Naive thymus-derived CD4-positive, alpha-beta T cell (primary cell): ENCODE results near the gene PLOD3. TPM values are rescaled to one million over a fixed set of nuclear protein-coding genes. Genes with fewer than 3 reads are reported as not detected.

ENCODE experiments used
- ATAC-seq: fragments of 150-1000 bp; cut with Tn5 transposase; 2 replicates; pipeline ENCODE4 v1.10.0; 2021; ENCODE audit warnings: mild to moderate bottlenecking, moderate library complexity
- CTCF ChIA-PET: fragments of 350-600 bp; sonication (Branson Sonifier 250); formaldehyde crosslinking; loops from one replicate; lab custom pipeline; 2021; ENCODE audit warnings: antibody characterized with exemption; lab: Charles Lee
- POLR2A ChIA-PET: fragments of 350-600 bp; sonication (Branson Sonifier 250); formaldehyde crosslinking; loops from one replicate; lab custom pipeline; 2021; ENCODE audit warnings: antibody characterized with exemption, inconsistent platforms; lab: Charles Lee
- DNase-seq, 9 donors: peaks; one replicate each; pipeline versions ENCODE4 v3.0.0 to v3.0.0-alpha.2; 2020 to 2022; ENCODE audit warnings: mixed read lengths in 1 of 9
- H3K27ac ChIP-seq: one replicate; pipeline ENCODE4 v1.7.0; 2013; ENCODE audit warnings: mild to moderate bottlenecking, low read depth, low read length, moderate library complexity
- H3K27me3 ChIP-seq, 2 donors: one replicate each; pipeline ENCODE4 v1.7.0; 2013; ENCODE audit warnings: low read length in 2 of 2, mild to moderate bottlenecking in 2 of 2, moderate library complexity in 2 of 2; ENCODE audit not compliant: control insufficient read depth in 2 of 2, insufficient read depth in 2 of 2
- H3K36me3 ChIP-seq, 3 experiments: 1 replicate in 2 of 3; 2 replicates in 1 of 3; pipeline ENCODE4 v1.7.0; 2013; ENCODE audit warnings: low read length in 3 of 3, mild to moderate bottlenecking in 3 of 3, moderate library complexity in 1 of 3; ENCODE audit not compliant: insufficient read depth in 3 of 3, control insufficient read depth in 2 of 3
- H3K4me1 ChIP-seq, 2 donors: one replicate each; pipeline ENCODE4 v1.7.0; 2013; ENCODE audit warnings: low read length in 2 of 2, mild to moderate bottlenecking in 2 of 2, moderate library complexity in 1 of 2; ENCODE audit not compliant: control insufficient read depth in 2 of 2, insufficient read depth in 2 of 2
- H3K4me3 ChIP-seq: 2 replicates; pipeline ENCODE4 v1.7.0; 2013; ENCODE audit warnings: mild to moderate bottlenecking, low read length
- H3K9me3 ChIP-seq, 3 experiments: 1 replicate in 2 of 3; 2 replicates in 1 of 3; pipeline ENCODE4 v1.7.0; 2013; ENCODE audit warnings: low read length in 3 of 3; ENCODE audit not compliant: control insufficient read depth in 2 of 3
- H3K27ac Mint-ChIP-seq, 9 donors: one replicate each; pipeline ENCODE4 v1.8.0; 2020 to 2022; ENCODE audit warnings: mixed read lengths in 9 of 9, mild to moderate bottlenecking in 8 of 9, moderate library complexity in 5 of 9, inconsistent platforms in 2 of 9
- H3K27me3 Mint-ChIP-seq, 5 donors: one replicate each; pipeline ENCODE4 v1.8.0; 2021 to 2022; ENCODE audit warnings: mixed read lengths in 5 of 5, mild to moderate bottlenecking in 1 of 5
- H3K36me3 Mint-ChIP-seq, 5 donors: one replicate each; pipeline ENCODE4 v1.8.0; 2020 to 2022; ENCODE audit warnings: mixed read lengths in 5 of 5, mild to moderate bottlenecking in 3 of 5, inconsistent platforms in 1 of 5
- H3K4me1 Mint-ChIP-seq, 7 donors: one replicate each; pipeline ENCODE4 v1.8.0; 2020 to 2022; ENCODE audit warnings: mixed read lengths in 7 of 7, mild to moderate bottlenecking in 3 of 7, inconsistent platforms in 1 of 7
- H3K4me3 Mint-ChIP-seq, 10 donors: one replicate each; pipeline ENCODE4 v1.8.0; 2020 to 2022; ENCODE audit warnings: mild to moderate bottlenecking in 10 of 10, mixed read lengths in 10 of 10, moderate library complexity in 6 of 10, inconsistent platforms in 2 of 10
- H3K9me3 Mint-ChIP-seq, 11 donors: one replicate each; pipeline ENCODE4 v1.8.0; 2020 to 2022; ENCODE audit warnings: mixed read lengths in 11 of 11, mild to moderate bottlenecking in 4 of 11, inconsistent platforms in 1 of 11, moderate library complexity in 1 of 11
- intact Hi-C, 2 donors: fragments of 100-400 bp; cut with micrococcal nuclease; formaldehyde crosslinking; loops; one replicate each; pipeline ENCODE4 v1.15.1; 2023
- polyA plus RNA-seq, 2 donors: library from polyadenylated mRNA; unstranded; fragments of 300-500 nt; fragmentation: Illumina TruSeq; gene quantifications; one replicate each; pipeline ENCODE4 v1.2.3, GENCODE V29; 2021
- total RNA-seq, 6 experiments: library from RNA in 5 of 6; stranded (reverse) in 5 of 6; gene quantifications; 1 replicate in 5 of 6; 2 replicates in 1 of 6; pipeline ENCODE4 v1.2.3 and lab custom pipeline; 2021 to 2026

PLOD3 gene
- total and polyA plus RNA-seq, 7 experiments from 2014 or later, result 15.7 to 88.4 (median 39.5) TPM

DNA sequence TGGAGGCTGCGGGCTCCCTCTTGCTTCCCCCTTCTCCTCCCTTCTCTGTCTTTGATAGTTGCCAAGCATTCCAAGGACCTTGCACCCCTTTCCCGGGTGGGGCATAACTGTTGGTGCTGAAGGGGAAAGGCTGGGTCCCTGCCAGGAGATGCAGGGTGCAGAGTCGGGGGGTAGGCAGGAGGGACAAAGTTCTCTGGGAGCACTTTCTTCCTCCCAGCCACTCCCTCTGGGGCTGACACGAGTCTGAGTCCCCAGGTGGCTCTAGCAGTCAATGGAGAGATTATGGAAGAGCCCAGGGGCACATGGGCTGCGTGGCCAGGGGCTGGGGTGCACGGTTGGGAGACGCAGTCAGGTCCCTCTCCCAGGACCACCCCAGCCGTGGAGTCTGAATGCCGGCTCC, 18.1 kb upstream of the PLOD3 start:
- H3K27ac Mint-ChIP-seq, result no peak overlapping the region
- no peak overlapping the region for H3K4me3 Mint-ChIP-seq
- Histone ChIP-seq H3K4me1 (no peaks in the 10 kb centered on the region), H3K27me3 (no peaks in the 10 kb centered on the region), H3K4me3 (no peak overlapping the region), H3K27ac (no peak overlapping the region), H3K36me3 (peaks cover 0 to 56% (median 10%) of the 10 kb centered on the region in 3 experiments), H3K9me3 (no peaks in the 10 kb centered on the region)
- no peaks in the 10 kb centered on the region for H3K27me3 Mint-ChIP-seq
- POLR2A ChIA-PET, result no interaction called here
- H3K4me1 Mint-ChIP-seq, result peaks cover 0 to 8% (median 3%) of the 10 kb centered on the region in 7 donors
- H3K9me3 Mint-ChIP-seq, result no peaks in the 10 kb centered on the region
- ATAC-seq (no peak), DNase-seq (no peak)
- intact Hi-C loops, result no loop called here
- CTCF ChIA-PET, result interaction anchor here (1.0 to 1.1 kb wide), 2 partner anchors 8 to 40 kb away, joined by 4 read pairs; no protein-coding TSS in a partner anchor
- H3K36me3 Mint-ChIP-seq, result peaks cover 0 to 4% (median 3%) of the 10 kb centered on the region in 5 donors

- no peaks in the 10 kb centered on the region for H3K4me1 ChIP-seq
- no peaks in the 10 kb centered on the region for H3K27me3 ChIP-seq
- Mint-ChIP-seq H3K27ac (no peak overlapping the region), H3K4me1 (peaks cover 0 to 11% (median 5%) of the 10 kb centered on the region in 7 donors), H3K4me3 (no peak overlapping the region), H3K36me3 (peaks cover 0 to 5% (median 3%) of the 10 kb centered on the region in 5 donors), H3K27me3 (no peaks in the 10 kb centered on the region), H3K9me3 (no peaks in the 10 kb centered on the region)
- H3K4me3 ChIP-seq, result no peak overlapping the region
- peaks cover 0 to 53% (median 6%) of the 10 kb centered on the region in 3 experiments for H3K36me3 ChIP-seq
- no peak overlapping the region for H3K27ac ChIP-seq
- DNase-seq, result no peak
- no peak for ATAC-seq
- ChIA-PET CTCF (interaction anchor here (1.0 to 1.1 kb wide), 2 partner anchors 8 to 39 kb away, joined by 4 read pairs; no protein-coding TSS in a partner anchor), POLR2A (no interaction called here)
- intact Hi-C loops, result no loop called here
- no peaks in the 10 kb centered on the region for H3K9me3 ChIP-seq
Observed at GRCh38 chr7:101235050-101235449, 17.7 kb upstream of the PLOD3 start.

DNA sequence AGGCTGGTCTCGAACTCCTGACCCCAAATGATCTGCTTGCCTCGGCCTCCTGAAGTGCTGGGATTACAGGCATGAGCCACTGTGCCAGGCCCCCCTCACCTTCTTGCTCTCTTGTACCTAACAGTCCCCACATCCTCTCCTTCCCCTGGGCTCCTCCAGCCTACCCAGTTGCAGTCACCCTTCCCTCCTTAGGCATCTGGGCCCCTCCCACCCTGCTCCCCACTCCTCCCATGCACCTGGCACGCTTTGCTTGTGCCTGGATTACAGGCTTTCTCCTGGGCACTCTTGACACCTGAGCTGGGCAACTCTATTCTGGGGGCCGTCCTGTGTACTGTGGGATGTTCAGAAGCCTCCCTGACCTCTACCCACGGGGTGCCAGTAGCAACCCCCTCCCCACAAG, 17.3 kb upstream of the PLOD3 start:
- Histone ChIP-seq H3K27ac (no peak overlapping the region), H3K4me3 (no peak overlapping the region), H3K27me3 (no peaks in the 10 kb centered on the region), H3K4me1 (no peaks in the 10 kb centered on the region), H3K9me3 (no peaks in the 10 kb centered on the region), H3K36me3 (peaks cover 0 to 49% (median 2%) of the 10 kb centered on the region in 3 experiments)
- Mint-ChIP-seq H3K27me3 (no peaks in the 10 kb centered on the region), H3K4me3 (no peak overlapping the region), H3K27ac (no peak overlapping the region), H3K9me3 (no peaks in the 10 kb centered on the region), H3K4me1 (peaks cover 0 to 11% (median 5%) of the 10 kb centered on the region in 7 donors), H3K36me3 (peaks cover 0 to 5% (median 3%) of the 10 kb centered on the region in 5 donors)
- no peak for DNase-seq
- intact Hi-C loops, result no loop called here
- CTCF ChIA-PET, result interaction anchor here (0.9 to 1.1 kb wide), 3 partner anchors 9 to 39 kb away, joined by 3 to 4 read pairs (median 4); no protein-coding TSS in a partner anchor
- no peak for ATAC-seq
- POLR2A ChIA-PET, result no interaction called here

GRCh38 chr7:101233907-101234547, 16.6 kb upstream of the PLOD3 start:
- DNase-seq, result no peak
- H3K4me1 ChIP-seq, result no peaks in the 10 kb centered on the region

DNA sequence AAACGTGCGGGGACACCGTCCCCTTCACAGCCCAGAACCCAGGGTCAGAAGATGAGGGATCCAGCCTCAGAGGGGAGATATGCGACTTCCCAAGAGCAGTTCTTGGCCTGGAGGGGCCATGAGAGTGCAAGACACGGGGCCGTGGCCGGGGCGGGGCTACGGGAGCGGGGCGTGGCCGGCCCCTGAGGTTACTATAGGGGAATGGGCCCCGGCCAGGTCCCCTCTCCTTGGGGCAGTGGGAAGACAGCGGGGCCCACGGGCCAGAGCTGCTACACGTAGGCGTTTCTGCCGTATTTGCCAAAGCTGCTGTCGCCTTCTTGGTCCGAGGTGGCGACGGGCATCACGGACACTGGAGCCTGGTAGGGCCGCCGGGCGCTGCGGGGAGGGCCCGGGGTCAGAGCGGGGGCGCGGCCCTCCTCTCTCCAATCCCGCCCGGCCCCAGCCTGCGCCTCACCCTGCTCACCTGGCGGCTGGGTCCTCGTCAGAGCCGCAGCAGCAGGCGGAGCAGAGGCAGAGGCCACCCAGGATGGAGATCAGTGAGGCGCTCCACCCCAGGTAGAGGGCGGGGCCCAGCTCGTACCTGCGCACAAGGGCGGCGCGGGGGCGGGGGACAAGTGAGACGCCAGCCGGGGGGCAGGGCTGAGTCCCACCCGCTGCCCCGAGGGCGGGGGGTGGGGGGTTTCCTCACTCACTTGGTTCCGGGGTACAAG, 14.9 kb upstream of the PLOD3 start:
- Mint-ChIP-seq H3K36me3 (peaks cover 0 to 7% (median 3%) of the 10 kb centered on the region in 5 donors), H3K4me3 (no peak overlapping the region), H3K27ac (peak overlapping the region in 1 of 9 donors; percentile 21), H3K4me1 (peaks cover 0 to 7% (median 5%) of the 10 kb centered on the region in 7 donors), H3K9me3 (no peaks in the 10 kb centered on the region), H3K27me3 (no peaks in the 10 kb centered on the region)
- H3K4me3 ChIP-seq, result no peak overlapping the region
- H3K4me1 ChIP-seq, result no peaks in the 10 kb centered on the region
- intact Hi-C loops, result no loop called here
- peaks cover 0 to 42% (median 0%) of the 10 kb centered on the region in 3 experiments for H3K36me3 ChIP-seq
- ATAC-seq (no peak), DNase-seq (no peak)
- no peaks in the 10 kb centered on the region for H3K27me3 ChIP-seq
- ChIA-PET POLR2A (no interaction called here), CTCF (no interaction called here)
- no peak overlapping the region for H3K27ac ChIP-seq
- H3K9me3 ChIP-seq, result no peaks in the 10 kb centered on the region

More at GRCh38 chr7:101233907-101234547, 16.6 kb upstream of the PLOD3 start:
- Mint-ChIP-seq H3K4me1 (peaks cover 0 to 11% (median 5%) of the 10 kb centered on the region in 7 donors), H3K27me3 (no peaks in the 10 kb centered on the region), H3K9me3 (no peaks in the 10 kb centered on the region), H3K4me3 (no peak overlapping the region), H3K27ac (no peak overlapping the region), H3K36me3 (peaks cover 0 to 6% (median 3%) of the 10 kb centered on the region in 5 donors)
- intact Hi-C loops, result no loop called here
- ChIA-PET POLR2A (no interaction called here), CTCF (interaction anchor here (0.6 to 1.1 kb wide), 3 partner anchors 10 to 51 kb away, joined by 3 to 7 read pairs (median 4); no protein-coding TSS in a partner anchor)
- H3K27me3 ChIP-seq, result no peaks in the 10 kb centered on the region
- peaks cover 0 to 48% (median 0%) of the 10 kb centered on the region in 3 experiments for H3K36me3 ChIP-seq
- H3K9me3 ChIP-seq, result no peaks in the 10 kb centered on the region
- no peak for ATAC-seq
- no peak overlapping the region for H3K27ac ChIP-seq
- H3K4me3 ChIP-seq, result no peak overlapping the region

- Histone ChIP-seq H3K36me3 (peaks cover 0 to 42% (median 0%) of the 10 kb centered on the region in 3 experiments), H3K27ac (no peak overlapping the region), H3K9me3 (no peaks in the 10 kb centered on the region), H3K4me1 (no peaks in the 10 kb centered on the region), H3K27me3 (no peaks in the 10 kb centered on the region), H3K4me3 (no peak overlapping the region)
- no peak for ATAC-seq
- no peaks in the 10 kb centered on the region for H3K27me3 Mint-ChIP-seq
- CTCF ChIA-PET, result no interaction called here
- no peak for DNase-seq
- peak overlapping the region in 1 of 9 donors; percentile 51 for H3K27ac Mint-ChIP-seq
- H3K9me3 Mint-ChIP-seq, result no peaks in the 10 kb centered on the region
- intact Hi-C loops, result no loop called here
- peaks cover 0 to 7% (median 5%) of the 10 kb centered on the region in 7 donors for H3K4me1 Mint-ChIP-seq
- no peak overlapping the region for H3K4me3 Mint-ChIP-seq
- POLR2A ChIA-PET, result no interaction called here
- H3K36me3 Mint-ChIP-seq, result peaks cover 0 to 7% (median 3%) of the 10 kb centered on the region in 5 donors
Observed at GRCh38 chr7:101231644-101232043, 14.3 kb upstream of the PLOD3 start.
